Gastroesophageal sphincter (tissue), 3 donors: ENCODE measurements around the gene GIT1.

Experiments used
- CTCF ChIP-seq, 4 experiments: fragments of 200-600 bp in 2 of 4; fragments of 450-650 bp in 2 of 4; sonication (generic) in 1 of 4; IDR thresholded peaks; one replicate each; pipeline ENCODE4 v1.5.1; 2017 to 2019; ENCODE audit warnings: antibody characterized with exemption in 4 of 4, mild to moderate bottlenecking in 2 of 4, moderate library complexity in 2 of 4
- POLR2A ChIP-seq, 2 donors: fragments of 450-650 bp; IDR thresholded peaks; one replicate each; pipeline ENCODE4 v1.6.1; 2017; ENCODE audit warnings: antibody characterized with exemption in 2 of 2, mild to moderate bottlenecking in 2 of 2, moderate library complexity in 1 of 2

GRCh38 chr17:29607557-29608195 is 18.2 kb upstream of the GIT1 start:
- TF ChIP-seq POLR2A (IDR thresholded peaks at IDR 0.05): no peak
- no peak for TF ChIP-seq CTCF (IDR thresholded peaks at IDR 0.05)
